Measurements from ENCODE around the gene KIAA0586. TPM values are rescaled to one million over a fixed set of nuclear protein-coding genes. Genes with fewer than 3 reads are reported as not detected.
A peak's percentile ranks its signal among the peaks of the same experiment; 100 is the strongest.

Gene KIAA0586
- total and polyA plus RNA-seq, 10 of the 15 experiments (the other 5 are each of a cell fraction or from before 2014, with no cell fraction given), result 7.1 to 27.6 (median 19.1) TPM

DNA sequence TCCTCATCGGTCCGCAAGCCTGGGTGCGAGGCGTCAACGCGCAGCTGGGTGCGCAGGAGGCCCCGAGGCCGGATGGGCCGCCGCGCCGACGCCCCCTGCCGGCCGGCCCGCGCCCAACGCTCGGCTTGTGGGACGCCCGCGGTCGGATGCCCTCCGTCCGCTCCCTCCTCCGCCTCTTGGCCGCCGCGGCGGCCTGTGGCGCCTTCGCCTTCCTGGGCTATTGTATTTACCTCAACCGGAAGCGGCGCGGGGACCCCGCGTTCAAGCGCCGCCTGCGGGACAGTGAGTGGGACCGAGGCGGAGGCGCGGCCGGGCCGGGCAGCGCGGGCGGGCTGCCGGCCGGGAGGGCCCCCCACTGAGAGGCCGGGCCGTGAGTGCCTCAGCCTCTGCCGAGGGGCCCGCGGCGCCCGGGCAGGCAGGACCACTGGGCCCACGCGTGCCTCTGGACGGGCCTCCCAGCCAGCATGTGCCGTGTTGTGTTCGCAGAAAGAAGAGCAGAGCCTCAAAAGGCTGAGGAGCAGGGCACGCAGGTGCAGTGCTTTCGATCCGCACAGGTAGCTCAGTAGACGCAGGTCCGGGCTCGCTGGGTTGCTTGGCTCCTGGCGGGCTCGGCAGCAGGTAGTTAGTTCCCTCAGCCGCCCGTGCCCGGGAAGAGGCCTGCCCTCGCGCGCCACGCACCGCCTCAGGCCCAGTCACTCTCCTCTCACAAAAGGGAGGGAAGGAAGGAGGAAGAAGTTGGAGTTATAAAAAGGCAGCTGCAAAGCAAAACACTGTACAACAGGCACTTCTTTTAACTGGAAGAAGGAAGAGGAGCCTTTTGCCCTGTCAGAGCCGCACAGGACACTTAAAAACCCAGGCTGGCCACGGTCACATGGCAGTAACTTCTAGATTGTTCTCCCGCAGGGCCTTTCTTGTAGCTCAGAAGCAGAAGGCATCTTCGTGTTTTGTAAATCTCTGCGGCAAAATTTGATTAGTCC is 31.4 kb upstream of the KIAA0586 start, which contains the start of gene TOMM20L (continued):
- TF ChIP-seq MYC (IDR thresholded peaks at IDR 0.05; ENCODE audit: insufficient read depth, insufficient read length, insufficient replicate concordance, low read length, severe bottlenecking) (no peak), TCF12 (IDR thresholded peaks at IDR 0.05; ENCODE audit: low read depth, low read length) (0 out of 2 replicates have a peak, but pooled peaks have one; percentile 34), SMARCA5 (IDR thresholded peaks at IDR 0.05) (peak; percentile 94), KLF5 (IDR thresholded peaks at IDR 0.05; ENCODE audit: partially characterized antibody) (peak; percentile 10), STAT3 (IDR thresholded peaks at IDR 0.05; ENCODE audit: low read depth, low read length) (no peak), CREB1 (IDR thresholded peaks at IDR 0.05; ENCODE audit: low read depth) (no peak), LARP7 (IDR thresholded peaks at IDR 0.05) (peak; percentile 74), SIX5 (IDR thresholded peaks at IDR 0.05; ENCODE audit: low read depth, low read length, severe bottlenecking) (no peak), JUNB (IDR thresholded peaks at IDR 0.05) (no peak), RAD51 (IDR thresholded peaks at IDR 0.05) (no peak)
- TF ChIP-seq, protein P1, sequence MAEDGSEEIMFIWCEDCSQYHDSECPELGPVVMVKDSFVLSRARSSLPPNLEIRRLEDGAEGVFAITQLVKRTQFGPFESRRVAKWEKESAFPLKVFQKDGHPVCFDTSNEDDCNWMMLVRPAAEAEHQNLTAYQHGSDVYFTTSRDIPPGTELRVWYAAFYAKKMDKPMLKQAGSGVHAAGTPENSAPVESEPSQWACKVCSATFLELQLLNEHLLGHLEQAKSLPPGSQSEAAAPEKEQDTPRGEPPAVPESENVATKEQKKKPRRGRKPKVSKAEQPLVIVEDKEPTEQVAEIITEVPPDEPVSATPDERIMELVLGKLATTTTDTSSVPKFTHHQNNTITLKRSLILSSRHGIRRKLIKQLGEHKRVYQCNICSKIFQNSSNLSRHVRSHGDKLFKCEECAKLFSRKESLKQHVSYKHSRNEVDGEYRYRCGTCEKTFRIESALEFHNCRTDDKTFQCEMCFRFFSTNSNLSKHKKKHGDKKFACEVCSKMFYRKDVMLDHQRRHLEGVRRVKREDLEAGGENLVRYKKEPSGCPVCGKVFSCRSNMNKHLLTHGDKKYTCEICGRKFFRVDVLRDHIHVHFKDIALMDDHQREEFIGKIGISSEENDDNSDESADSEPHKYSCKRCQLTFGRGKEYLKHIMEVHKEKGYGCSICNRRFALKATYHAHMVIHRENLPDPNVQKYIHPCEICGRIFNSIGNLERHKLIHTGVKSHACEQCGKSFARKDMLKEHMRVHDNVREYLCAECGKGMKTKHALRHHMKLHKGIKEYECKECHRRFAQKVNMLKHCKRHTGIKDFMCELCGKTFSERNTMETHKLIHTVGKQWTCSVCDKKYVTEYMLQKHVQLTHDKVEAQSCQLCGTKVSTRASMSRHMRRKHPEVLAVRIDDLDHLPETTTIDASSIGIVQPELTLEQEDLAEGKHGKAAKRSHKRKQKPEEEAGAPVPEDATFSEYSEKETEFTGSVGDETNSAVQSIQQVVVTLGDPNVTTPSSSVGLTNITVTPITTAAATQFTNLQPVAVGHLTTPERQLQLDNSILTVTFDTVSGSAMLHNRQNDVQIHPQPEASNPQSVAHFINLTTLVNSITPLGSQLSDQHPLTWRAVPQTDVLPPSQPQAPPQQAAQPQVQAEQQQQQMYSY (CRISPR knock-in tag; IDR thresholded peaks at IDR 0.05), result no peak
- TF ChIP-seq, protein P2, sequence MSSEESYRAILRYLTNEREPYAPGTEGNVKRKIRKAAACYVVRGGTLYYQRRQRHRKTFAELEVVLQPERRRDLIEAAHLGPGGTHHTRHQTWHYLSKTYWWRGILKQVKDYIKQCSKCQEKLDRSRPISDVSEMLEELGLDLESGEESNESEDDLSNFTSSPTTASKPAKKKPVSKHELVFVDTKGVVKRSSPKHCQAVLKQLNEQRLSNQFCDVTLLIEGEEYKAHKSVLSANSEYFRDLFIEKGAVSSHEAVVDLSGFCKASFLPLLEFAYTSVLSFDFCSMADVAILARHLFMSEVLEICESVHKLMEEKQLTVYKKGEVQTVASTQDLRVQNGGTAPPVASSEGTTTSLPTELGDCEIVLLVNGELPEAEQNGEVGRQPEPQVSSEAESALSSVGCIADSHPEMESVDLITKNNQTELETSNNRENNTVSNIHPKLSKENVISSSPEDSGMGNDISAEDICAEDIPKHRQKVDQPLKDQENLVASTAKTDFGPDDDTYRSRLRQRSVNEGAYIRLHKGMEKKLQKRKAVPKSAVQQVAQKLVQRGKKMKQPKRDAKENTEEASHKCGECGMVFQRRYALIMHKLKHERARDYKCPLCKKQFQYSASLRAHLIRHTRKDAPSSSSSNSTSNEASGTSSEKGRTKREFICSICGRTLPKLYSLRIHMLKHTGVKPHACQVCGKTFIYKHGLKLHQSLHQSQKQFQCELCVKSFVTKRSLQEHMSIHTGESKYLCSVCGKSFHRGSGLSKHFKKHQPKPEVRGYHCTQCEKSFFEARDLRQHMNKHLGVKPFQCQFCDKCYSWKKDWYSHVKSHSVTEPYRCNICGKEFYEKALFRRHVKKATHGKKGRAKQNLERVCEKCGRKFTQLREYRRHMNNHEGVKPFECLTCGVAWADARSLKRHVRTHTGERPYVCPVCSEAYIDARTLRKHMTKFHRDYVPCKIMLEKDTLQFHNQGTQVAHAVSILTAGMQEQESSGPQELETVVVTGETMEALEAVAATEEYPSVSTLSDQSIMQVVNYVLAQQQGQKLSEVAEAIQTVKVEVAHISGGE (CRISPR knock-in tag; IDR thresholded peaks at IDR 0.05), result no peak
- TF ChIP-seq, protein P3, sequence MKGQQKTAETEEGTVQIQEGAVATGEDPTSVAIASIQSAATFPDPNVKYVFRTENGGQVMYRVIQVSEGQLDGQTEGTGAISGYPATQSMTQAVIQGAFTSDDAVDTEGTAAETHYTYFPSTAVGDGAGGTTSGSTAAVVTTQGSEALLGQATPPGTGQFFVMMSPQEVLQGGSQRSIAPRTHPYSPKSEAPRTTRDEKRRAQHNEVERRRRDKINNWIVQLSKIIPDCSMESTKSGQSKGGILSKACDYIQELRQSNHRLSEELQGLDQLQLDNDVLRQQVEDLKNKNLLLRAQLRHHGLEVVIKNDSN (IDR thresholded peaks at IDR 0.05; ENCODE audit: borderline replicate concordance, extremely low read length, insufficient read depth, low read depth, low read length), result no peak
- TF ChIP-seq, protein P4, sequence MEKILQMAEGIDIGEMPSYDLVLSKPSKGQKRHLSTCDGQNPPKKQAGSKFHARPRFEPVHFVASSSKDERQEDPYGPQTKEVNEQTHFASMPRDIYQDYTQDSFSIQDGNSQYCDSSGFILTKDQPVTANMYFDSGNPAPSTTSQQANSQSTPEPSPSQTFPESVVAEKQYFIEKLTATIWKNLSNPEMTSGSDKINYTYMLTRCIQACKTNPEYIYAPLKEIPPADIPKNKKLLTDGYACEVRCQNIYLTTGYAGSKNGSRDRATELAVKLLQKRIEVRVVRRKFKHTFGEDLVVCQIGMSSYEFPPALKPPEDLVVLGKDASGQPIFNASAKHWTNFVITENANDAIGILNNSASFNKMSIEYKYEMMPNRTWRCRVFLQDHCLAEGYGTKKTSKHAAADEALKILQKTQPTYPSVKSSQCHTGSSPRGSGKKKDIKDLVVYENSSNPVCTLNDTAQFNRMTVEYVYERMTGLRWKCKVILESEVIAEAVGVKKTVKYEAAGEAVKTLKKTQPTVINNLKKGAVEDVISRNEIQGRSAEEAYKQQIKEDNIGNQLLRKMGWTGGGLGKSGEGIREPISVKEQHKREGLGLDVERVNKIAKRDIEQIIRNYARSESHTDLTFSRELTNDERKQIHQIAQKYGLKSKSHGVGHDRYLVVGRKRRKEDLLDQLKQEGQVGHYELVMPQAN (conservative IDR thresholded peaks at IDR 0.05), result 0 out of 2 replicates have a peak, but pooled peaks have one; percentile 28
- TF ChIP-seq, protein P5, sequence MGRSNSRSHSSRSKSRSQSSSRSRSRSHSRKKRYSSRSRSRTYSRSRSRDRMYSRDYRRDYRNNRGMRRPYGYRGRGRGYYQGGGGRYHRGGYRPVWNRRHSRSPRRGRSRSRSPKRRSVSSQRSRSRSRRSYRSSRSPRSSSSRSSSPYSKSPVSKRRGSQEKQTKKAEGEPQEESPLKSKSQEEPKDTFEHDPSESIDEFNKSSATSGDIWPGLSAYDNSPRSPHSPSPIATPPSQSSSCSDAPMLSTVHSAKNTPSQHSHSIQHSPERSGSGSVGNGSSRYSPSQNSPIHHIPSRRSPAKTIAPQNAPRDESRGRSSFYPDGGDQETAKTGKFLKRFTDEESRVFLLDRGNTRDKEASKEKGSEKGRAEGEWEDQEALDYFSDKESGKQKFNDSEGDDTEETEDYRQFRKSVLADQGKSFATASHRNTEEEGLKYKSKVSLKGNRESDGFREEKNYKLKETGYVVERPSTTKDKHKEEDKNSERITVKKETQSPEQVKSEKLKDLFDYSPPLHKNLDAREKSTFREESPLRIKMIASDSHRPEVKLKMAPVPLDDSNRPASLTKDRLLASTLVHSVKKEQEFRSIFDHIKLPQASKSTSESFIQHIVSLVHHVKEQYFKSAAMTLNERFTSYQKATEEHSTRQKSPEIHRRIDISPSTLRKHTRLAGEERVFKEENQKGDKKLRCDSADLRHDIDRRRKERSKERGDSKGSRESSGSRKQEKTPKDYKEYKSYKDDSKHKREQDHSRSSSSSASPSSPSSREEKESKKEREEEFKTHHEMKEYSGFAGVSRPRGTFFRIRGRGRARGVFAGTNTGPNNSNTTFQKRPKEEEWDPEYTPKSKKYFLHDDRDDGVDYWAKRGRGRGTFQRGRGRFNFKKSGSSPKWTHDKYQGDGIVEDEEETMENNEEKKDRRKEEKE (IDR thresholded peaks at IDR 0.05), result no peak

Data from GM12878 (cell line).